ENCODE data around the gene TTC12. TPM values are rescaled to one million over a fixed set of nuclear protein-coding genes. Genes with fewer than 3 reads are reported as not detected.

TTC12 gene
- polyA plus RNA-seq (2013, experiment 1 of 2): 8.1 TPM
- 8.0 TPM for polyA plus RNA-seq (2013, experiment 2 of 2)

- Histone ChIP-seq H3K9ac (ENCODE audit: low read length) (peak within 1 kb of the TSS; percentile 91), H2AK5ac (ENCODE audit: low read length, severe bottlenecking) (no peak within 1 kb of the TSS), H3K79me1 (replicated peaks; ENCODE audit: low read length, poor library complexity, severe bottlenecking) (peaks cover 12% of the 10 kb centered on the region), H4K8ac (ENCODE audit: low read length) (peak within 1 kb of the TSS; percentile 71), H3K36me3 (ENCODE audit: control insufficient read depth in 1 of 2, insufficient read depth in 2 of 2, low read depth in 1 of 2, low read length in 2 of 2) (peaks cover 0 to 25% of the 10 kb centered on the region in 2 experiments), H3K27ac (ENCODE audit: low read length, poor library complexity, severe bottlenecking) (peak within 1 kb of the TSS; percentile 78), H3K4ac (ENCODE audit: low read depth in 1 of 2, low read length in 2 of 2) (peak within 1 kb of the TSS; percentile 59 to 81), H2BK120ac (ENCODE audit: low read depth, low read length) (no peak within 1 kb of the TSS), H2BK15ac (ENCODE audit: low read depth, poor library complexity, severe bottlenecking) (peak within 1 kb of the TSS; percentile 21), H2BK12ac (ENCODE audit: low read length in 2 of 2) (peak within 1 kb of the TSS in 1 of 2 experiments; percentile 21), H3K4me1 (ENCODE audit: control insufficient read depth, insufficient read depth, low read depth, low read length) (peaks cover 6% of the 10 kb centered on the region), H3K4me3 (ENCODE audit: insufficient read depth in 1 of 2, low read depth in 1 of 2, low read length in 2 of 2) (peak within 1 kb of the TSS; percentile 84 to 89), H3K14ac (ENCODE audit: low read length in 2 of 2) (peak within 1 kb of the TSS in 1 of 2 experiments; percentile 94), H2AFZ (ENCODE audit: low read depth, low read length) (peak within 1 kb of the TSS; percentile 65), H2BK5ac (ENCODE audit: low read depth, low read length, poor library complexity, severe bottlenecking) (peak within 1 kb of the TSS; percentile 92), H3K18ac (ENCODE audit: low read depth in 1 of 2, low read length in 2 of 2) (peak within 1 kb of the TSS; percentile 94 to 97), H3K9me3 (ENCODE audit: control insufficient read depth, low read length) (no peaks in the 10 kb centered on the region), H3K27me3 (ENCODE audit: control insufficient read depth in 1 of 2, insufficient read depth in 1 of 2, low read length in 2 of 2) (no peaks in the 10 kb centered on the region), H4K91ac (ENCODE audit: low read length) (peak within 1 kb of the TSS; percentile 92), H3K4me2 (ENCODE audit: low read length, poor library complexity, severe bottlenecking) (peak within 1 kb of the TSS; percentile 80), H3K23ac (ENCODE audit: low read length in 2 of 2) (no peak within 1 kb of the TSS)
- 1% methylated on average over 56 of the region's 64 CpGs for WGBS
- peak; percentile 94 for DNase-seq
Measured at GRCh38 chr11:113314389-113315301, at the start of gene TTC12. TTC12 (plus strand) TSS chr11:113314583; CDS start chr11:113316258, 1,675 bp downstream.

GRCh38 chr11:113265362-113265761 lies 49.0 kb upstream of the TTC12 start:
- no peak overlapping the region for H3K18ac ChIP-seq (ENCODE audit: low read depth in 1 of 2, low read length in 2 of 2)
- no peaks in the 10 kb centered on the region for H3K79me1 ChIP-seq (replicated peaks; ENCODE audit: low read length, poor library complexity, severe bottlenecking)
- H2AFZ ChIP-seq (ENCODE audit: low read depth, low read length): no peak overlapping the region
- H3K9ac ChIP-seq (ENCODE audit: low read length): no peak overlapping the region
- no peak overlapping the region for H3K4me3 ChIP-seq (ENCODE audit: insufficient read depth in 1 of 2, low read depth in 1 of 2, low read length in 2 of 2)
- H2AK5ac ChIP-seq (ENCODE audit: low read length, severe bottlenecking): no peak overlapping the region
- no peak for DNase-seq
- H3K4ac ChIP-seq (ENCODE audit: low read depth in 1 of 2, low read length in 2 of 2): no peak overlapping the region
- no peak overlapping the region for H3K14ac ChIP-seq (ENCODE audit: low read length in 2 of 2)
- H2BK12ac ChIP-seq (ENCODE audit: low read length in 2 of 2): no peak overlapping the region
- no peak overlapping the region for H3K23ac ChIP-seq (ENCODE audit: low read length in 2 of 2)
- H3K4me2 ChIP-seq (ENCODE audit: low read length, poor library complexity, severe bottlenecking): no peak overlapping the region
- H4K91ac ChIP-seq (ENCODE audit: low read length): no peak overlapping the region
- no peak overlapping the region for H3K27ac ChIP-seq (ENCODE audit: low read length, poor library complexity, severe bottlenecking)
- no peak overlapping the region for H2BK5ac ChIP-seq (ENCODE audit: low read depth, low read length, poor library complexity, severe bottlenecking)
- peaks cover 0 to 68% of the 10 kb centered on the region in 2 experiments for H3K27me3 ChIP-seq (ENCODE audit: control insufficient read depth in 1 of 2, insufficient read depth in 1 of 2, low read length in 2 of 2)
- H2BK120ac ChIP-seq (ENCODE audit: low read depth, low read length): no peak overlapping the region
- no peak overlapping the region for H4K8ac ChIP-seq (ENCODE audit: low read length)
- H3K9me3 ChIP-seq (ENCODE audit: control insufficient read depth, low read length): no peaks in the 10 kb centered on the region
- WGBS: 85% methylated on average over 2 of the region's 2 CpGs
- H3K36me3 ChIP-seq (ENCODE audit: control insufficient read depth in 1 of 2, insufficient read depth in 2 of 2, low read depth in 1 of 2, low read length in 2 of 2): no peaks in the 10 kb centered on the region
- H2BK15ac ChIP-seq (ENCODE audit: low read depth, poor library complexity, severe bottlenecking): no peak overlapping the region
- H3K4me1 ChIP-seq (ENCODE audit: control insufficient read depth, insufficient read depth, low read depth, low read length): no peaks in the 10 kb centered on the region

GRCh38 chr11:113267493-113267892 lies 46.9 kb upstream of the TTC12 start:
- no peak overlapping the region for H3K4me2 ChIP-seq (ENCODE audit: low read length, poor library complexity, severe bottlenecking)
- H3K23ac ChIP-seq (ENCODE audit: low read length in 2 of 2): no peak overlapping the region
- no peak overlapping the region for H2BK15ac ChIP-seq (ENCODE audit: low read depth, poor library complexity, severe bottlenecking)
- no peak overlapping the region for H3K14ac ChIP-seq (ENCODE audit: low read length in 2 of 2)
- no peak overlapping the region for H2BK120ac ChIP-seq (ENCODE audit: low read depth, low read length)
- no peak overlapping the region for H3K18ac ChIP-seq (ENCODE audit: low read depth in 1 of 2, low read length in 2 of 2)
- no peaks in the 10 kb centered on the region for H3K36me3 ChIP-seq (ENCODE audit: control insufficient read depth in 1 of 2, insufficient read depth in 2 of 2, low read depth in 1 of 2, low read length in 2 of 2)
- no peaks in the 10 kb centered on the region for H3K79me1 ChIP-seq (replicated peaks; ENCODE audit: low read length, poor library complexity, severe bottlenecking)
- WGBS: 71% methylated on average over 7 of the region's 7 CpGs
- no peak overlapping the region for H3K4me3 ChIP-seq (ENCODE audit: insufficient read depth in 1 of 2, low read depth in 1 of 2, low read length in 2 of 2)
- no peak overlapping the region for H2BK5ac ChIP-seq (ENCODE audit: low read depth, low read length, poor library complexity, severe bottlenecking)
- no peak overlapping the region for H4K91ac ChIP-seq (ENCODE audit: low read length)
- no peak overlapping the region for H2AFZ ChIP-seq (ENCODE audit: low read depth, low read length)
- no peak overlapping the region for H2AK5ac ChIP-seq (ENCODE audit: low read length, severe bottlenecking)
- no peak for DNase-seq
- no peaks in the 10 kb centered on the region for H3K9me3 ChIP-seq (ENCODE audit: control insufficient read depth, low read length)
- peaks cover 0 to 61% of the 10 kb centered on the region in 2 experiments for H3K27me3 ChIP-seq (ENCODE audit: control insufficient read depth in 1 of 2, insufficient read depth in 1 of 2, low read length in 2 of 2)
- H3K27ac ChIP-seq (ENCODE audit: low read length, poor library complexity, severe bottlenecking): no peak overlapping the region
- H2BK12ac ChIP-seq (ENCODE audit: low read length in 2 of 2): no peak overlapping the region
- no peaks in the 10 kb centered on the region for H3K4me1 ChIP-seq (ENCODE audit: control insufficient read depth, insufficient read depth, low read depth, low read length)
- H4K8ac ChIP-seq (ENCODE audit: low read length): no peak overlapping the region
- no peak overlapping the region for H3K9ac ChIP-seq (ENCODE audit: low read length)
- H3K4ac ChIP-seq (ENCODE audit: low read depth in 1 of 2, low read length in 2 of 2): no peak overlapping the region

- Histone ChIP-seq H2BK120ac (ENCODE audit: low read depth, low read length) (no peak overlapping the region), H2AFZ (ENCODE audit: low read depth, low read length) (no peak overlapping the region), H3K36me3 (ENCODE audit: control insufficient read depth in 1 of 2, insufficient read depth in 2 of 2, low read depth in 1 of 2, low read length in 2 of 2) (no peaks in the 10 kb centered on the region), H3K9me3 (ENCODE audit: control insufficient read depth, low read length) (no peaks in the 10 kb centered on the region), H2AK5ac (ENCODE audit: low read length, severe bottlenecking) (no peak overlapping the region), H2BK5ac (ENCODE audit: low read depth, low read length, poor library complexity, severe bottlenecking) (no peak overlapping the region), H2BK15ac (ENCODE audit: low read depth, poor library complexity, severe bottlenecking) (no peak overlapping the region), H4K8ac (ENCODE audit: low read length) (no peak overlapping the region), H3K14ac (ENCODE audit: low read length in 2 of 2) (no peak overlapping the region), H3K9ac (ENCODE audit: low read length) (no peak overlapping the region), H4K91ac (ENCODE audit: low read length) (no peak overlapping the region), H2BK12ac (ENCODE audit: low read length in 2 of 2) (no peak overlapping the region), H3K18ac (ENCODE audit: low read depth in 1 of 2, low read length in 2 of 2) (no peak overlapping the region), H3K4me3 (ENCODE audit: insufficient read depth in 1 of 2, low read depth in 1 of 2, low read length in 2 of 2) (no peak overlapping the region), H3K4me2 (ENCODE audit: low read length, poor library complexity, severe bottlenecking) (no peak overlapping the region), H3K23ac (ENCODE audit: low read length in 2 of 2) (no peak overlapping the region), H3K27me3 (ENCODE audit: control insufficient read depth in 1 of 2, insufficient read depth in 1 of 2, low read length in 2 of 2) (peaks cover 0 to 59% of the 10 kb centered on the region in 2 experiments), H3K4ac (ENCODE audit: low read depth in 1 of 2, low read length in 2 of 2) (no peak overlapping the region), H3K27ac (ENCODE audit: low read length, poor library complexity, severe bottlenecking) (no peak overlapping the region), H3K79me1 (replicated peaks; ENCODE audit: low read length, poor library complexity, severe bottlenecking) (no peaks in the 10 kb centered on the region), H3K4me1 (ENCODE audit: control insufficient read depth, insufficient read depth, low read depth, low read length) (no peaks in the 10 kb centered on the region)
- WGBS: 98% methylated on average over 2 of the region's 2 CpGs
- no peak for DNase-seq
Measured at GRCh38 chr11:113269096-113269495, 45.3 kb upstream of the TTC12 start.

Data from mesenchymal stem cell (in vitro differentiated cells and primary cell).